HG03571 (cell line): ENCODE measurements around the gene CCL4.
A peak's percentile ranks its signal among the peaks of the same experiment; 100 is the strongest.
"Not testable (repeated sequence)": the region's sequence is repeated elsewhere in the genome, so short reads cannot be mapped to it uniquely, and the experiment has no call there.

Experiments used
- ATAC-seq: cut with Tn5 transposase; IDR thresholded peaks from one replicate; pipeline ENCODE4 v1.9.1; 2021; ENCODE audit not compliant: unreplicated experiment

Gene CCL4

DNA sequence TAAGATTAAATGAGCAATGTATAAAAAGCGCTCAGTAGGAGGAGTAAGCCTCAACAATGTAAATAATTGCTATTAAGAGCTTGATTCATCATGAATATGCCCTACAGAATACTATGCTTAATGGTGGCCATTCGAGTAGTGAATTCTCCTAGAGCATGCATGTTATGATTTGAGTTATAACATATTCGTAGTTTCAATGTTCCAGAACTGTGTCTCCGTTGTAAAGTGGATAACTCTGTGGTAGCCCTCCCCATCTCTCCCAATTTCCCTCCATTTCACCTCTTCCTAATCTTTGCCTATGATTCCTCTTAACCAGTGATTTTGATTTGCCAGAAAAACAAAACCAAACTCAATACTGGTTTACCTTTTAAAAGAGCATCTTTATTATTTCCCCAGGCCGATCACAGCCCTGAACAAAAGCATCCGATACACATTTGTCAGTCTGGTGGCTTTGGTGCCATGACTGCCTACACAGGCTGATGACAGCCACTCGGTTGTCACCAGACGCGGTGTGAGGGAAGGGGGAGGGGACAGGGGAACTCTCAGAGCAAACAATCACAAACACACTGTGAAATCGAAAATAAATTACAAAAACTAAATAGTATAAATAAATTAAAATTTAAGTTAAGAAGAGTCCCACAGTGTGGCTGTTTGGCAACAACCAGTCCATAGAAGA is 15.6 kb upstream of the CCL4 start:
- ATAC-seq = not testable (repeated sequence)

DNA sequence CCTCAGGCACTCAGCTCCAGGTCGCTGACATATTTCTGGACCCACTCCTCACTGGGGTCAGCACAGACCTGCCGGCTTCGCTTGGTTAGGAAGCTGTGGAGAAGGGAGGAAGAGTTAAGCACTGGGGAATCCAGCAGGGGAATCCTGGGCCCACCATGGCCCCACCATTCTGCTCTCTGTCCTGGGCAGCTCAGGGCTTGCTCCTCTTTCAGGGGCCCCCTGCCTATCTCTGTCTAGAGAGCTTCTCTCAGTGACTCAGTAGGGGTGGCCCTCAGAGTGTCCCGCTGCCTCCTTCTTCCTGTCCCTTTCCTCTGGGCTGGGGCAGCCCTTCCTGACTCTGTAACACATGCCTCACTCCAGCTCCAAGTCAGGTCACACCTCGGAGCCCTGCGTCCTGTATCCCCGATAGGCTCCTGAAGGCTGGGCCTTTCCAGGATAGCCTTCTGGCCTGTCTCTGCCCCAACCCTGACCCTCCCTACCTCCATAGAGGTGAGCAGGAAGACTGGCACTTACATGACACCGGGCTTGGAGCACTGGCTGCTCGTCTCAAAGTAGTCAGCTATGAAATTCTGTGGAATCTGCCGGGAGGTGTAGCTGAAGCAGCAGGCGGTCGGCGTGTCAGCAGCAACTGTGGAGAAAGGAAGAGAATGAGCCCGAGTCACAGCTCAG is 14.8 kb upstream of the CCL4 start:
- ATAC-seq = no peak

DNA sequence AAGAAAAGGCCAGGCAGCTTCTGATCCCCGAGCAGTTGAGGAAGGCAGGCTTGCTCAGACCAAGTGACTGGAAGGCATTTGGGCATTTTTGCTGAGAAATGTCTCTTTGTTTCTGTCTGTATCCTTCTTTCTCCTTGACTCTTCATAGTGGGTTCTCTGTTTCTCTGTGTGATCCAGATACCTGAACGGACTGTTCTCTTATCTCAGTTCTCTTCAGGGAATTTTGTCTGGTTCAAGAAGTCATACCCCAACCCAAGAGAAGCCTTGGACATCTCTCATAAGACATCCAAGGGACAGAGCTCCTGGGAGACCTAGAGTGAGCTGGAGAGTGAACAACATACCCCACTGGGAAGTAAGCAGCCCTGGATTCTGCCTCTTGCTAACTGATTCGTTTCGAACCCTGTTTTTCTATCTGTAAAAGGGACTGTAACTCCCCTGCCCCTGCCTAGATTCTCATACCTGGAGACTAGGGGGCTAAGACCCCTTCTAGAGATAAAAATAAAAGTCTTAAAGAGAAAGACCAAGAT is 14.2 kb upstream of the CCL4 start:
- no peak for ATAC-seq

GRCh38 chr17:36089888-36090836 is 13.5 kb upstream of the CCL4 start, which contains the start of gene CCL3:
Gene CCL3, minus strand, starts transcription at chr17:36090143. Its CDS starts 85 bp downstream, at chr17:36090058.
- ATAC-seq = peak; percentile 61

DNA sequence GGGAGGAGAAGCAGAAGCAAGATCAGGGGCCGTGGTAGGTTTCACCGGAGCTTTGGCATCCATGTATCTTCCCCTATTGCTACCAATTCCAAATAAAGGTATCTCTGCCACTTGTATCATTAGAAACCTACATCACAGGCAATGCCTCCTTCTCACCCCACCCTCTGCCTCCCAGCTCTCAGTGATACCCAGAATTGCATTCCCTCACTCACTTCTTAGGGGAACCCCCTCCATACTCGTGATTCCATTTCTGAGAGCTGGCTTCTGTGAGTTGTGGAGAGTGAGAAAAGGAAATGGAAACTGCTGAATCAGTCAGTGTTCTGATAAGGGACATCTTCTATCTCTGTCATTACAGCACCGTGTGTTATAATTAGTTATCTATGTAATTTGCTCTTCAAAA is 11.4 kb upstream of the CCL4 start:
- no peak for ATAC-seq

DNA sequence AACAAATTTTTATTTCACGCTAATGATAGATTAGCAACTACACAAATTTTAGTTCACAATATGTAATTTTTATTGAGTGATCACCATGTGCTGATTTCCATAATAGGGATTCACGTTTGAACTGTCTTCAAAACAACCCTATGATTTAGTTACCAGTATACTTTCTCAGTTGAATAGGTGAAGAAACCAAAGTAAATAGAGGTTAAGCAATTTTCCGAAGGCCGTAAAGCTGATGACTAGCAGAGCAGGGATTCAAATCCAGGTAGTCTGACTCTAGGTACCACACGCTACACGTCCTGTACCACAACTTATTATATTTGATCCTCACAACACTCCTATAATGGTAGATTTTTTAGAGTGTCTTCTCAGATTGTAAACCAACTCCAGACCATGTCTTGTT is 10.9 kb upstream of the CCL4 start:
- not testable (repeated sequence) for ATAC-seq

- ATAC-seq = no peak
Observed at GRCh38 chr17:36094232-36094631, 9.4 kb upstream of the CCL4 start.

DNA sequence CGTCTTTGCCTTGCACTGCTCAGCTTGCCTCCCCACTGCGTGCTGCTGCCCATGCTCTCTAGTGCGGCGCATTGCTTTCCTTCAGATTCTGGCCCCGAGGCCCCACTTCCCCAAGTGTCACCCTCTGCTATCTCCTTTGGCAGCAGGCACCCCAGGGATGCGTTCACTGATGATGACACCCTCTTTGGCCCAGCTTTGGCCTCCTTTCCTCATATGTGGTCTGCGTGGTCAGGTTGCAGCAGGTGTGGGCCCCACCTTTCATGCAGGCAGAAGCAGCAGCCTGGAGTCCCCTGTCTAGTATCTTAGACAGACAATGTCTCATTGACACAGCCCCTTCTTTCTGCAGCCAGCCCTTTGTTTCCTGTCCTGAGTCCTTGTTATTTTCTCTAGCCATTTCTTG is 8.9 kb upstream of the CCL4 start:
- ATAC-seq = no peak

DNA sequence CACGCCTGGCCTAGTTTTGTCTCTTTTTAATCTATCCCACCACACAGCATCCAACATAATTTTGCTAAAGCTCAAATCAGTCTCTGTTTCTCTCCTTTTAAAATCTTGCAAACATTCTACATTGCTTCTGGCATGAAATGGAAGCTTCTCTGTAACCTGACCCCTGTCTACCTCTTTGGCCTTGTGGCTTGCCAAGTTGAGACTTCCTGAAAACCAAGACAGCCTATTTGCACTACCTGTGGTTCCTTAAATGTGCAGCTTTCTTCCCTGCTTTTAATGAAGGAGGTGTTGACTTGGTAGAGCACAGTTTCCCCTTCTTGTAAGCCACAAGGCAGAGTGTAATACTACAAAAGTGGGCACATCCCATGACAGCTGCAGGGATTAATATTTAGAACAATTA is 7.6 kb upstream of the CCL4 start:
- no peak for ATAC-seq

GRCh38 chr17:36099004-36099403 is 4.6 kb upstream of the CCL4 start:
- not testable (repeated sequence) for ATAC-seq

- ATAC-seq = not testable (repeated sequence)
Observed at GRCh38 chr17:36104246-36104645, 619 bp downstream of the CCL4 start.

- ATAC-seq = no peak
Observed at GRCh38 chr17:36104701-36105181, 1.1 kb downstream of the CCL4 start.

- no peak for ATAC-seq
Observed at GRCh38 chr17:36105781-36106492, 2.3 kb downstream of the CCL4 start.

DNA sequence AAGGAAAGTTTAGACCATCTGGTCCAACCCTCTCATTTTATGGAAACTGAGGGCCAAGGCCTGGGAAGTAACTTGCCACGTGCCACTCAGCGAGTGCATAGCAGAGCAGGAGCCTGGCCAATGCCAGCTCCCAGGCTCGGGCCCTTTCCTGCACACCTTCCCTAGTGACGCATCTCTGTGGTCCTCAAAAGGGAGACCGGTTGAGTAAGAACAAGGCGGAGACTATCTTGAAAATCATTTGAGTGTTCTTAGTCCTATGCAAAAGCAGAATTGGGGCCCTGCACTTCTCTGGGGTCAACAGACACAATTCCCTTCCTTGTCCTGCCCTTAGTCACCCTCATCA is 2.8 kb downstream of the CCL4 start:
- no peak for ATAC-seq

DNA sequence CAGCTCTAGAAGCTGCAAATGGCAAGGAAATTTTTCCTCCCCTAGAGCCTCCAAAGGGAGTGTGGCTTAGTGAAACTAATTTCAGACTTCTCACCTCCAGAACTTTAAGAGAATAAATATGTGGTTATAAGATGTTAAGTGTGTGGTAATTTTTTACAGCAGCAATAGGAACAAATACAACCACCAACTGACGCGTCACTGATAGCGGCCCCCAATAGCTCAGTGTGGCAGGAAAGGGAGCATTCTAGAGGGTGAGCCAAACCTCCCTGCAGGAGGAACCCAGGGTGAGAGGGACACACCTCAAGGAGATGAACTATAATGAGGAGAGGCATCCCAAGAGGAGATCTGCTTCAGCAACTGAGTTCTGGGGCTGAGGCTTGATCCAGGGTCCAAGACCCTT is 4.0 kb downstream of the CCL4 start:
- no peak for ATAC-seq

DNA sequence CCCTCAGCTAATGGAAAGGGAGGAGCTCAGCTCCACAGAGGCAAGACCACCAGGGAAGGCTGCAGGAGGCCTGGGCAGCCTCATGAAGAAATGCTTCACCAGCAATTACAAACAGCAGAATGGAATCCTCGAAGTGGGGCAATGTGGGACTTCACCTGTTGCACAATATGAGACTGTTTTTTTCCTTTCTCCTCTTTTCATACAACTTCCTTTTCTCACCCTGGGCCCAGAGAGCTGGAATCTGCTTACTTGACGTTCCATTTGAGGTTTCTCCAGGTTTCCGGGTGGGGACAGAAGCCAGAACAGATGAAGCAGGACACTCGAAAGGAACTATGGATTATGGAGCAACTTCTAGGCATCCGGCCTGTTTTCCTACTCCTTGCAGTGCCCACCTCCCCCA is 4.6 kb downstream of the CCL4 start:
- ATAC-seq = not testable (repeated sequence)

DNA sequence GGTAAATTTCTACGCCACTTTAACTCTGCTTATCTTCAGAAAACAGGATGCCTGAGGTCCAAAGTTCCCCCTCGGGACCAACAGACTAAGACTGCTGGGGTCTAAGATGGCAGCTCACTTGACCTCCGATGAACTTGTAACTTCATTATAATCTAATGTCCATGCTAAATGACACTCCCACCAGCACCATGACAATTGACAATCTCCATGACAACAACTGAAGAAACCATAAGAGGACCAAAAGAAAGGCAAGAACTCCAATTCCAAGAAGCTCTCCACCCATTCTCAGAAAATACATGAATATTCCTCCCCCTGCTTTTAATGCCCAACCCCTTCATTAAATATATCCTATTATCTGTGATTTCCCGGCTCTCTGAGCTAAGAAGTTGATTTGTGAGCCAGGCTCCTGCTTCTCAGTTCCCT is 7.5 kb downstream of the CCL4 start:
- no peak for ATAC-seq

DNA sequence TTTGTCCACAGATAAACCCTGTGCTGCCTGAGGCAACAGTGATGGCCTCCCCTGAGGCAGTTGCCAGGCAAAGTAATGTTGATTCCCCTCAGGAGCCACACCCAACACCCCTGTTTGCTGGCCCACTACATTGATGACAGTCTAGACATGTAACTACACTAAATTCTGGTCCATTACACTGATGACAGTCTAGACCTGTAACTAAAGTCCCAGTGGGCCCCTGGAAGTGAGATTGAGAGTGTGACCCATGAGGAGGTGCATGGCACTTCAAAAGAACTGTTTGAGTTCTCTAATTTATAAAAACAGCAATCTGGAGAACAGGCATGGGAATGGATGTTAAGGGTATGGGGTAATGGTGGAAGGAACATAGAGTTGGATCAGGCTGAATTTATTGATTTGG is 8.9 kb downstream of the CCL4 start:
- ATAC-seq = no peak

DNA sequence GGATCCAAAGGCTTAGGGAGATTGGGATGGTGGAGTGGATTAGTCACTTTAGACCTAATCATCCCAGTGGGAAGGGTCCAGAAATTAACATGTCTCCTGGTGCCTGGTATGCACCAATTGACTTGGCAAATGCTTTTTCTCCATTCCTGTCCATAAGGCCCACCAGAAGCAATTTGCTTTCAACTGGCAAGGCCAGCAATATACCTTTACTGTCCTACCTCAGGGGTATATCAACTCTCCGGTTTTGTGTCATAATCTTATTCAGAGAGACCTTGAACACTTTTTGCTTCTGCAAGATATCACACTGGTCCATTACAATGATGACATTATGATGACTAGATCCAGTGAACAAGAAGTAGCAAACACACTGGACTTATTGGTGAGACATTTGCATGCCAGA is 9.5 kb downstream of the CCL4 start:
- not testable (repeated sequence) for ATAC-seq

DNA sequence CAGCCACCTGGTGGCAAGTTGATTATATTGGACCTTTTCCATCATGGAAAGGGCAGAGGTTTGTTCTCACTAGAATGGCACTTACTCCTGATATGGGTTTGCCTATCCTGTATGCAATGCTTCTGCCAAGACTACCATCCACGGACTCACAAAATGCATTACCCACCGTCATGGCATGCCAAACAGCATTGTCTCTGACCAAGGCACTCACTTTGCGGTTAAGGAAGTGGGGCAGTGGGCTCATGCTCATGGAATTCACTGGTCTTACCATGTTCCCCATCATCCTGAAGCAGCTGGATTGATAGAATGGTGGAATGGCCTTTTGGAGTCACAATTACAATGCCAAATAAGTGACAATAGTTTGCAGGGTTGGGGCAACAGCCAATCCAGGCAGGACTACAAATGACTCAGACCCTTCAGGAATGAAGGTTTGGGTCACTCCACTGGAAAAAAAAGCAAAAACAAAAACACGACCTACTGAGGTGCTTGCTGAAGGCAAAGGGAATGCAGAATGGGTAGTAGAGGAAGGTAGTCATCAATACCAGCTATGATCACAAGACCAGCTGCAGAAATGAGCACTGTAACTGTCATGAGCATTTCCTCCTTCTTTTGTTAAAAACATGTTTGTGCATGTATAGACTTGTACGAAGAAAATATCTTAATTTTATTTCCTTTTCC is 11.5 kb downstream of the CCL4 start:
- not testable (repeated sequence) for ATAC-seq
